GM21381 (cell line): Measurements from ENCODE around the gene WWC1.
"Not testable (repeated sequence)": the region's sequence is repeated elsewhere in the genome, so short reads cannot be mapped to it uniquely, and the experiment has no call there.

Source experiments
- ATAC-seq: cut with Tn5 transposase; IDR thresholded peaks from one replicate; pipeline ENCODE4 v1.9.1; 2021; ENCODE audit warnings: mild to moderate bottlenecking, moderate library complexity; ENCODE audit not compliant: unreplicated experiment

Gene WWC1

DNA sequence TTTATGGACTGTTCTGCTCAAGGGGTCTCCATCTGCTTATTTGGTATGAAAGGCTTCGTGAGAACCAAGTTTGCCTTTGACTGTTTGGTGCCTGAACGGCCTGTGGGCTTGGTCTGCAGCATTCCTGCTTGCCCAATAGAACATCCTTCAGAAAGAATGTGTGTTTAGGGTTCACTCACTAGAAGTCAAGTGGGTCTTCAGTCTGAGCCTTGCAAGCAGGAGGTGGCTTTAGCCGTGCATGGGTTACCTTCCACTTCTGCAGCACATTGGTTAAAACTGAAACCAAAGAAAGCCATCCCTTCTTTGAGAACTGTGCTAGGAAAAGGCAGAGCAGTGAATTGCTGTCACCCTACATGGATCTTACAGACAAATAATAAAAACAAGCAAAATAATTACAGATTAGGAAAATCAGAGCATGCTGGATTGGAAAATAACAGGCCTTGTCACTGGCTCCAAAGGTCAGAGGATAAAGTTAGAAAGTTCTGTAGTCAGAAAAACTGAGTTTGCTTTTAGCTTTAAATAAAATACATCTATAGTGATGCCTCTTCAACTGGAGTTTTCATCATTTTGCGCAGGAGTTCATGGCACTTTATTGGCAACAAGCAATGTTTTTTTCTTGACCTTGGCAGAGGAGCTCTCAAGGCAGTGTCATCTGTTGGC, 16.6 kb downstream of the WWC1 start:
- ATAC-seq = no peak

DNA sequence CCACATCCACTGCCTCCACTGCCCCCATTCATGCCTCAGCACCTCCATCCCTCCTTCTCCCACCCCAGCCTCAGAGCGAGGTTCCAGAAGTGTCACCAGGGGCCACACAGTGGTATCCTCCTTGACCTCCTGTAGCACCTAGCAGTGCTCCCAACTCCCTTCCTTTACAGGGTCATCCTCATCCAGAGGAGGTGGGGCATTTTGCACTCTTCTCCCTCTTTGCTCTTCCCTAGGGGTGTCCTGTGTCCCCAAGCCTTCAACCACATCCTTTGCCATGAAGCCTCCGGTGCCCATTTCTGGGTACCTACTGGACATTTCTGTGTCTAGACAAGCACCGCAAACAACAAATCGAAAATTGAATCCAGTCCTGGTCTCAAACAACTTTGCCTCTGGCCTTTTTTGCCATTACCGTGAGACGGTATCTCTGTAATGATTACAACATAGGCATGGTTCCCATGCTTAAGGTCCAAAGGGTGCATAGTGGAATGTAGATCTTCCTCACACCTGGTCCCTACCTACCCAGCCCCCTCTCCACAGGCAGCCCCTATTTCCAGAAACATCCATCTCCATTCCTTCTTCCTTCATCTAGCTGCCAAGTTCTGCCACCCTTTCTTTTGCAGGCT, 17.6 kb downstream of the WWC1 start:
- ATAC-seq = no peak

GRCh38 chr5:168310541-168310940, 19.1 kb downstream of the WWC1 start:
- ATAC-seq = not testable (repeated sequence)

- no peak for ATAC-seq
Observed at GRCh38 chr5:168311061-168311566, 19.7 kb downstream of the WWC1 start.

DNA sequence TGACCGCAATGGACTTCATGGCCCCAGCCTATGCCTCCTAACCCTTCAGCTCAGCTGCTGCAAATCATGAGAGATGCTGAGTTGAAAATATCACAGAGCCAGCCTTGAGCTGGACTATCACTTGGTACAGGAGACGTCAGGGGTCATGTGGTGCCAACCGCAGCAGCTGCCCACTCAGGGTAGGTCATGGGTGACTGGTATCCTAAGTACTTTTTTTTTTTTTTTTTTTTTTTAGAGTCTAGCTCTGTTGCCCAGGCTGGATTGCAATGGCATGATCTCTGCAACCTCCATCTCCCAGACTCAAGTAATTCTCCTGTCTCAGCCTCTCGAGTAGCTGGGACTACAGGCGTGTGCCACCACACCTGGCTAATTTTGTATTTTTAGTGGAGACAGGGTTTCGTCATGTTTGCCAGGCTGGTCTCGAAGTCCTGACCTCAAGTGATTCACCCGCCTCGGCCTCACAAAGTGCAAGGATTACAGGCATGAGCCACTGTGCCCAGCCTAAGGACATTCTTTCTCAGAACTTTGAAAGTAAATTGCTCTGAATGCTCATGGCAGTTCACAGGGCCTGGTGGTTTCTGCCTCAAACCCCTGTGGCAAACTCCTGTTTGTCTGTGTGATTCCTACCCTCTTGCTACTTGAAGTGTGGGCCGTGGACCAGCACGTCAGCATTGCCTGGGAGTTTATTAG, 21.3 kb downstream of the WWC1 start:
- ATAC-seq = no peak

- ATAC-seq = no peak
Observed at GRCh38 chr5:168313596-168314204, 22.3 kb downstream of the WWC1 start.

- ATAC-seq = no peak
Observed at GRCh38 chr5:168314735-168315411, 23.4 kb downstream of the WWC1 start.

DNA sequence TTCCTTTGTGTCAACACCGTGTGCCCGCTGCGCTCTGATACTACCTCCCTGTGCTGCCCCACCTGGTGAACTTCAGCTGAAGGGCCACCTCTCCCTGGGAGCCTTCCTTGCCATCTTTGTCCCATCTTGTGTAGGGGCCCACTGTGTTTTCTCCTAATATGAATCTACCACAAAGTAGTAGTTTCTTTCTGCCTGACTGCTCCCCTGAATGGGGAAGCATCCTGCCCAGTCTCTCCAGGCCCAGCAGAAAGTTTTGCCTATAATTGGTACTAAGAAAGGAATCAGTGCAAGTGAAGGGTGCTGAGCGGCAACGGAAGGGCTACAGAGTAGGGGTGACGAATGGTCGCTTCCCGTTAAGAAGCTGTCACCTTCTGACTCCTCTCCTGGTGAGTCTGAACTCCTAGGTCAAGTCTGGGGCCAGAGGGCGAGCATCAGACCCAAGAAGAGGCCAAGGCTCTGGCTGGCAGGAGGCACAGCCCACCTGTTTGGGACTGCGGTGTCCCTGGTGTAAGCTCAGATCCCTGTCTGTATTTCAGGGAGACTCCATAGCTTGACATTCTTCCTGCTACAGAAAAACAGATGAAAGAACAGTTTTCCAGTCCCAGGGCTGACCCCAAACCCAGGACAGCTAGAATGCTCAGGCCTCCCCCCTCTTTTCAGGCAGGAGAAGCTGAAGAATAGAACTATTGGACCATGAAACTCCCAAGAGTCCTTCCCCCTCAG, 24.1 kb downstream of the WWC1 start:
- no peak for ATAC-seq

GRCh38 chr5:168316139-168316578, 24.7 kb downstream of the WWC1 start:
- ATAC-seq = no peak

GRCh38 chr5:168317096-168317520, 25.7 kb downstream of the WWC1 start:
- no peak for ATAC-seq

DNA sequence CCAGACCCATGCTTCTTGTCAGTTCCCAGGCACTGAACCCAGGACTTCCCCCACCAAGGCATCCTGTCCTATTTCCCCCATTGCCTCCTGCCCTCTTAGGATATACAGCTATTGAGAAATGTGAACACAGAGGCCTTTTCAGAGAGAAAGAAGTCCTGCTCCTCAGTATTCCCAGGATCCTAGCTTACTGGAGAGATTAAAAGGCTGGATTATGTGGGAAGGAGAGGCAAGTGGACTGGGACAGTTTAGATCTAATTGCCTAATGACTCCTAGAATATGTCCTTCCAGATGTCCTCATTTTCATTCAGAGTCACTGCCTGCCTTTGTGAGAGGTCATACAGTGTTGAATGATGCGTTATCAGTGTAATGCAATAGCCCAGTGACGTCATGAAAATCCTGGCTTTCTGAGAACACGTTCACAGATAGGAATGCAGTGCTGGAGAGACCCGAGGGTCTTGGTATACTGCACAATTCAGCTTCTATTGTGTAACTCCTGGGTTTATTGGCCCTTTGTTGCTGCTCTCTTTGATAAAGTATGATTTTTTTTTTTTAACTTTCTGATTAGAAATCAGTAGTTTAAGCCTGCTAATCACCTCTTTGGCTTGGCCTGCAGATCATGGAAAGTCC, 26.2 kb downstream of the WWC1 start:
- no peak for ATAC-seq

GRCh38 chr5:168318240-168318639, 26.8 kb downstream of the WWC1 start:
- ATAC-seq = no peak

DNA sequence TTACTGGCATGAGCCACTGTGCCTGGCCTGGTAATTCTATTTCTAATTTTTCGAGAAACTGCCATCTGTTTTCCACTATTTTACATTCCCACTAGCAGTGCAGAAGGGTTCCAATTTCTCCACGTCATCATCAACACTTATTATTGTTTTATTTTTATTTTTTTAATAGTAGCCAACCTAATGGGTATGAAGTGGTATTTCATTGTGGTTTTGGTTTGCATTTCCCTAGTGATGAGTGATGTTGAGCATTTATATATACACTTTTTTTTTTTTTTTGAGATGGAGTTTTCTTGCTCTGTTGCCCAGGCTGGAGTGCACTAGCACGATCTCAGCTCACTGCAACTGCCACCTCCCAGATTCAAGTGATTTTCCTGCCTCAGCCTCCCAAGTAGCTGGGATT, 28.3 kb downstream of the WWC1 start:
- ATAC-seq = no peak

GRCh38 chr5:168320805-168321204, 29.4 kb downstream of the WWC1 start:
- no peak for ATAC-seq

DNA sequence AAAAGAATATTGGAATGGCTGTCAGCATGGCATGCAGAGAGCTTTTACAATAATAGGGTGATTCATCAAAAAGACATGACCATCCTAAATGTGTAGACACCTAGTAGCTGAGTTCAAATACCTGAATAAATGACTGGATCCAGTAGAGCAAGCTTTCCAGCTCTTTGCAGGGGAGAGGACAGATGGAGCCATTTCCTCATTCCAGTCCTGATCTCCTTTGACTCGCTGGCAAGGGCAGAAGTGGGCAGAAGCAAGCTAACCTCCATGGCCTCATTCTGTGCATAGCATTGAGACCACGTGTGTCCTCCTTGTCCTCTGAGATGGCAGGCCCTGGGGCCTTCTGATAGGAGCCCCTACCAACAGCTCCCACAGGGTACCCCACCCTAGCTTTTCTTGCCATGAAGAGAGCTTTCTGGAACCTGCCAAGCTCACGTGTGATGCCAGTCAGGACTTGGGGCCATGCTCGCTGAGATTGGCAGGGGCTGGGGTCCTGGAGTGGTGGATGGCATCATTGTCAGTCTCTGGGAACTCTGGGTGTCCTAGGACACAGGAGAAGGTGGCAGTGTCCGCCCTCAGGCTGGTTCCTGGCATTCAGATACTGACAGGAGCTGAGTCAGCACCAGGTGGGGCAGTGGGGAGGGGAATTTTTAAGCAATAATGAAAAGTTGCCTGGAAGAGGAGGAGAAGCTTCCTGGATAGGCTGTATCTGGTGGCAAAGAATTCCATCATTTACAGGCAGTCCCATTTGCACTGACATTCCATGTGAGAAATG, 33.6 kb downstream of the WWC1 start:
- no peak for ATAC-seq

- no peak for ATAC-seq
Observed at GRCh38 chr5:168327019-168327421, 35.6 kb downstream of the WWC1 start.

DNA sequence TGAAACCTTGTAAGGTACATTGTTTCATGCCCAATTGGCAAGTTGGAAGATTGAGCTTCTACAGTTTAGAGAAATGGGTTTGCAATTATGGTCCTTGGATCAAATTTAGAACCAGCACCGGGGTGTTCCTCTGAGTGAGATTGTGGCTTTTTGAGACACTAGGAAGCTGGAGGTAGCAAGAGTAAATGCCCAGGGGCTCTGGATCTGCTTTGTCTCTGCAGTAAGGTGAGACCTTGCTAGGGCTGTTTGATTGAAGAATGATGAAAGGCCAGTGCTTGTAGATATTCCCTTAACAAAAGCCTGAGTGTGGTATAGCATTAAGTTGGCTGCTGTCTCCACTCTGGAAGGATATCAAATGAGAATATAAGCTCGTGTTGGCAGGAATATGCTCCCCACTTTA, 36.0 kb downstream of the WWC1 start:
- no peak for ATAC-seq

- ATAC-seq = no peak
Observed at GRCh38 chr5:168327994-168328393, 36.5 kb downstream of the WWC1 start.

DNA sequence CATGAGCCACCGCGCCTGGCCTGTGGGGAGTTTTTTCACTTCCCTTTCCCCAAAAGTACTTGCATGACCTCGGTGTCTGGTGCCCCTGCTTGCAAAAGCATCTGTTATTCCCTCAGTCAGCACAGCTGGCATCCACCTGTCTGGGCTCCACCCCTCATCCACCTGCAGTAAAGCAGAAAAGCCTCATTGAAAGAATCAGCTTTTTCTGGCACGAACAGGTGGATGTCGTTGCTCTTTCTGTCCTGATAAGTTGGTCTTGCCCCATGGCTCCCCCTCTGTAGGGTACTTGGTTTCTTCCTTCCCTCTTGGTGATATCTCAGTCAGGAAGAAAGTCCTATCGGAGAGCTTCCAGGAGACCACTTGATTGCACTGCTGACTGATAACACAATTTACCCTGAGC, 37.4 kb downstream of the WWC1 start:
- ATAC-seq = no peak
